SK-N-SH (cell line): ENCODE results near the gene METTL27. TPM values are rescaled to one million over a fixed set of nuclear protein-coding genes. Genes with fewer than 3 reads are reported as not detected.
"Not testable (repeated sequence)": the region's sequence is repeated elsewhere in the genome, so short reads cannot be mapped to it uniquely, and the experiment has no call there.

Experiments used
- CTCF ChIA-PET: fragments of 300-600, 350-600 bp; formaldehyde crosslinking; extraction: SDS; loops from one replicate; lab custom pipeline; 2021; lab: Yijun Ruan, JAX
- POLR2A ChIA-PET: fragments of 350-600 bp; sonication (Branson Sonifier 250); formaldehyde crosslinking; extraction: SDS; loops from one replicate; lab custom pipeline; 2020; ENCODE audit warnings: antibody characterized with exemption, inconsistent platforms; lab: Yijun Ruan, JAX
- DNase-seq: peaks from one replicate; pipeline ENCODE4 v3.0.0; 2012
- H2AFZ ChIP-seq: fragments of 200-600 bp; sonication (generic); 2 replicates; pipeline ENCODE4 v1.8.1; 2016; ENCODE audit warnings: antibody characterized with exemption, mild to moderate bottlenecking, low read depth
- H3F3A ChIP-seq: fragments of 200-600 bp; sonication (generic); replicated peaks from 2 replicates; pipeline ENCODE3; 2016; ENCODE audit warnings: antibody characterized with exemption, mild to moderate bottlenecking; ENCODE audit not compliant: insufficient read depth
- H3K27ac ChIP-seq, 2 experiments: fragments of 200-500 bp in 1 of 2; fragments of 200-600 bp in 1 of 2; sonication (Bioruptor generic) in 1 of 2; sonication (generic), shearing (Covaris generic) in 1 of 2; 2 replicates each; pipeline versions ENCODE4 v1.5.1 to v1.6.1; 2014 to 2016; ENCODE audit warnings: low read depth in 2 of 2, inconsistent platforms in 1 of 2, low read length in 1 of 2, mild to moderate bottlenecking in 1 of 2, mixed read lengths in 1 of 2
- H3K27me3 ChIP-seq: fragments of 200-600 bp; sonication (generic), shearing (Covaris generic); 2 replicates; pipeline ENCODE4 v1.6.1; 2016; ENCODE audit warnings: mixed run types; ENCODE audit not compliant: insufficient read depth
- H3K36me3 ChIP-seq, 2 experiments: fragments of 200-500 bp in 1 of 2; fragments of 200-600 bp in 1 of 2; sonication (Bioruptor generic) in 1 of 2; sonication (generic) in 1 of 2; replicated peaks in 1 of 2; 2 replicates each; pipeline versions ENCODE3 to v1.5.1; 2014 to 2016; ENCODE audit warnings: low read length in 1 of 2, mild to moderate bottlenecking in 1 of 2; ENCODE audit not compliant: insufficient read depth in 2 of 2, control insufficient read depth in 1 of 2
- H3K4me1 ChIP-seq, 2 experiments: fragments of 200-500 bp in 1 of 2; fragments of 200-600 bp in 1 of 2; sonication (Bioruptor generic) in 1 of 2; sonication (generic), shearing (Covaris generic) in 1 of 2; 2 replicates each; pipeline versions ENCODE4 v1.5.1 to v1.6.1; 2014 to 2016; ENCODE audit warnings: low read depth in 1 of 2, low read length in 1 of 2, mixed run types in 1 of 2; ENCODE audit not compliant: insufficient read depth in 2 of 2, control insufficient read depth in 1 of 2
- H3K4me2 ChIP-seq: fragments of 200-600 bp; sonication (generic), shearing (Covaris generic); 2 replicates; pipeline ENCODE4 v1.6.1; 2017; ENCODE audit warnings: mixed run types
- H3K4me3 ChIP-seq, 2 experiments: fragments of 200-500 bp in 1 of 2; fragments of 200-600 bp in 1 of 2; sonication (Bioruptor generic) in 1 of 2; sonication (generic), shearing (Covaris generic) in 1 of 2; 2 replicates each; pipeline versions ENCODE4 v1.5.1 to v1.8.1; 2014 to 2016; ENCODE audit warnings: low read depth in 2 of 2, inconsistent platforms in 1 of 2, low read length in 1 of 2, mild to moderate bottlenecking in 1 of 2, mixed read lengths in 1 of 2, moderate library complexity in 1 of 2
- H3K79me2 ChIP-seq: fragments of 200-600 bp; sonication (generic); 2 replicates; pipeline ENCODE4 v1.8.1; 2017; ENCODE audit warnings: mild to moderate bottlenecking; ENCODE audit not compliant: insufficient read depth
- H3K9ac ChIP-seq: fragments of 200-600 bp; sonication (generic); 2 replicates; pipeline ENCODE4 v1.6.1; 2017; ENCODE audit warnings: mixed run types
- H3K9me2 ChIP-seq: fragments of 200-600 bp; sonication (generic); 2 replicates; pipeline ENCODE4 v1.6.1; 2017; ENCODE audit warnings: mixed run types
- H3K9me3 ChIP-seq: fragments of 200-600 bp; sonication (generic); 2 replicates; pipeline ENCODE4 v1.6.1; 2017; ENCODE audit warnings: mixed run types, mild to moderate bottlenecking, moderate library complexity
- H4K20me1 ChIP-seq: fragments of 200-600 bp; sonication (generic); 2 replicates; pipeline ENCODE4 v1.6.1; 2017; ENCODE audit warnings: mild to moderate bottlenecking, mixed run types; ENCODE audit not compliant: insufficient read depth
- EP300 ChIP-seq, 2 experiments: IDR thresholded peaks; 2 replicates each; pipeline versions ENCODE4 v1.4.0 to v1.6.1; 2012; ENCODE audit warnings: borderline replicate concordance in 1 of 2, low read depth in 1 of 2, low read length in 1 of 2
- FOSL2 ChIP-seq: IDR thresholded peaks from 2 replicates; pipeline ENCODE4 v1.4.0; 2012; ENCODE audit warnings: low read depth, mild to moderate bottlenecking, moderate library complexity, borderline replicate concordance
- JUND ChIP-seq: IDR thresholded peaks from 2 replicates; pipeline ENCODE4 v1.4.0; 2012
- POLR2AphosphoS5 ChIP-seq: IDR thresholded peaks from 2 replicates; pipeline ENCODE4 v1.6.1; 2012; ENCODE audit warnings: low read depth, low read length
- TCF12 ChIP-seq: IDR thresholded peaks from 2 replicates; pipeline ENCODE4 v1.4.0; 2012
- WGBS: methylation state at CpG from one replicate; pipeline ENCODE4 v1.1.6; 2017; ENCODE audit warnings: low lambda C conversion rate; 5-methylcytosine and 5-hydroxymethylcytosine counted together
- polyA plus RNA-seq, 3 experiments: library from polyadenylated mRNA; depleted of rRNA; stranded (reverse); fragments of >200 nt; gene quantifications; 2 replicates each; pipeline ENCODE4 v1.2.3, GENCODE V29; 2012

METTL27 gene
- polyA plus RNA-seq, 1 of the 3 experiments (the other 2 are of a cell fraction) = 3.1 TPM

DNA sequence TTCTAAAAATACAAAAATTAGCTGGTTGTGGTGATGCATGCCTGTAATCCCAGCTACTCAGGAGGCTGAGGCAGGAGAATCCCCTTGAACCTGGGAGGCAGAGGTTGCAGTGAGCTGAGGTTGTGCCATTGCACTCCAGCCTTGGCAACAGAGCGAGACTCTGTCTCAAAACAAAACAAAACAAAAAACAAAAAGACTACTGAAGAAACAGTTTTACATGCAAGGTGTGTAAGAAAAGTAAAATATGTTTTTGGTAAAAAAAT, 54.6 kb downstream of the METTL27 start:
- H3K4me3 ChIP-seq, DNase-seq, H3K4me1 ChIP-seq, H3K9ac ChIP-seq, H2AFZ ChIP-seq, H3K4me2 ChIP-seq, H3K79me2 ChIP-seq, H3K36me3 ChIP-seq, H3K9me2 ChIP-seq, H4K20me1 ChIP-seq, H3F3A ChIP-seq, H3K27ac ChIP-seq, CTCF ChIA-PET, POLR2A ChIA-PET, H3K9me3 ChIP-seq, H3K27me3 ChIP-seq: not testable (repeated sequence)
- 47% methylated on average over 1 of the region's 1 CpG for WGBS

DNA sequence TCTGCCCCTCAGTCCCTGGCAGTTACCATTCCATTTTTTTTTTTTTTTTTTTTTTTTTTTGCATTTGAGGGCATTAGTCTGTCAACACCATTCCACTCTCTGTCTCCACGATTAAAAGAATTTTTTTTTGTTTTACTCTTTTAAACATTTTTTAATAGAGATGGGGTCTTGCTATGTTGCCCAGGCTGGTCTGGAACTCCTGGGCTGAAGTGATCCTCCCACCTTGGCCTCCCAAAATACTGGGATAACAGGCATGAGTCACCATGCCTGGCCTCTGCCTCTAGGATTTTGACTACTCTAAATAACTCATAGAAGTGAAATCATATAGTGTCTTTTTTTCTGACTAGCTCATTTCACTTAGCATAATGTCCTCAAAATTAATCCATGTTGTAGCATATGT, 55.7 kb downstream of the METTL27 start:
- H3K9ac ChIP-seq = no peak overlapping the region
- no peaks in the 10 kb centered on the region for H3F3A ChIP-seq
- CTCF ChIA-PET = interaction anchor here (0.7 to 1.3 kb wide), 2 partner anchors 9 to 79 kb away, joined by 3 read pairs; no protein-coding TSS in a partner anchor
- H3K9me2 ChIP-seq = no peaks in the 10 kb centered on the region
- H3K4me1 ChIP-seq = no peaks in the 10 kb centered on the region
- H4K20me1 ChIP-seq = no peaks in the 10 kb centered on the region
- no peaks in the 10 kb centered on the region for H3K79me2 ChIP-seq
- H3K27ac ChIP-seq = no peak overlapping the region
- H2AFZ ChIP-seq = no peak overlapping the region
- H3K27me3 ChIP-seq = no peaks in the 10 kb centered on the region
- H3K4me3 ChIP-seq = no peak overlapping the region
- H3K4me2 ChIP-seq = no peak overlapping the region
- no peak for TF ChIP-seq JUND
- TF ChIP-seq FOSL2 = no peak
- no peak for TF ChIP-seq TCF12
- no peak for TF ChIP-seq POLR2AphosphoS5
- TF ChIP-seq EP300 (IDR thresholded peaks at IDR 0.05; ENCODE audit: borderline replicate concordance in 1 of 2, low read depth in 1 of 2, low read length in 1 of 2) = no peak
- H3K9me3 ChIP-seq = peaks cover 6% of the 10 kb centered on the region; the same call in 1 of the 2 replicates
- POLR2A ChIA-PET = no interaction called here
- DNase-seq = no peak
- 67% methylated on average over 1 of the region's 1 CpG for WGBS
- no peaks in the 10 kb centered on the region for H3K36me3 ChIP-seq

Other genes with a start within 250 kb of the METTL27 start
- 0.21 and 0.32 TPM in 2 replicates for gene MLXIPL, start 218.0 kb downstream of the METTL27 start, polyA plus RNA-seq (2012; rRNA removed)
- 5.7 and 7.4 TPM in 2 replicates for gene VPS37D, start 174.7 kb downstream of the METTL27 start, polyA plus RNA-seq (2012; rRNA removed)
- gene DNAJC30, start 159.1 kb downstream of the METTL27 start, polyA plus RNA-seq (2012; rRNA removed) = 10.6 and 11.0 TPM in 2 replicates
- 174 and 206 TPM in 2 replicates for gene BUD23, start 158.9 kb downstream of the METTL27 start, polyA plus RNA-seq (2012; rRNA removed)
- gene STX1A, start 122.8 kb downstream of the METTL27 start, polyA plus RNA-seq (2012; rRNA removed) = 81.2 and 91.1 TPM in 2 replicates
- gene ABHD11, start 103.7 kb downstream of the METTL27 start, polyA plus RNA-seq (2012; rRNA removed) = 29.9 and 33.7 TPM in 2 replicates
- 0.05 and 0.08 TPM in 2 replicates for gene CLDN3, start 72.2 kb downstream of the METTL27 start, polyA plus RNA-seq (2012; rRNA removed)
- 4.6 and 5.9 TPM in 2 replicates for gene CLDN4, start 11.5 kb downstream of the METTL27 start, polyA plus RNA-seq (2012; rRNA removed)
- gene TMEM270, start 18.6 kb upstream of the METTL27 start, polyA plus RNA-seq (2012; rRNA removed) = 0.71 and 0.96 TPM in 2 replicates
- 8.9 and 12.5 TPM in 2 replicates for gene ELN, start 185.7 kb upstream of the METTL27 start, polyA plus RNA-seq (2012; rRNA removed)
- gene LIMK1, start 241.3 kb upstream of the METTL27 start, polyA plus RNA-seq (2012; rRNA removed) = 64.4 and 86.6 TPM in 2 replicates